Adrenal gland (tissue), 5 donors: ENCODE measurements around the gene HNRNPLL.

ENCODE experiments used
- CTCF ChIP-seq, 6 experiments: fragments of 450-650 bp in 4 of 6; fragments of 200-600 bp in 2 of 6; sonication (generic) in 1 of 6; IDR thresholded peaks; 1 replicate in 5 of 6; 2 replicates in 1 of 6; pipeline versions ENCODE4 v1.5.1 to v1.8.0; 2016 to 2021; ENCODE audit warnings: antibody characterized with exemption in 6 of 6, mild to moderate bottlenecking in 2 of 6, moderate library complexity in 1 of 6
- POLR2A ChIP-seq, 2 donors: fragments of 450-650 bp; IDR thresholded peaks; one replicate each; pipeline ENCODE4 v1.6.1; 2017; ENCODE audit warnings: antibody characterized with exemption in 2 of 2, mild to moderate bottlenecking in 2 of 2, moderate library complexity in 1 of 2
- donor health status: DM: no; HTN: no; CAD: no.

GRCh38 chr2:38572167-38572566 is 30.6 kb downstream of the HNRNPLL start:
- TF ChIP-seq CTCF (IDR thresholded peaks at IDR 0.05), result no peak
- no peak for TF ChIP-seq POLR2A (IDR thresholded peaks at IDR 0.05)
